ENCODE results near the gene ALKBH6. TPM values are rescaled to one million over a fixed set of nuclear protein-coding genes. Genes with fewer than 3 reads are reported as not detected.

ALKBH6 gene
- total and polyA plus RNA-seq, 8 donors = 2.6 to 22.8 (median 6.3) TPM

GRCh38 chr19:36030264-36031148 lies 16.5 kb upstream of the ALKBH6 start:
- FAIRE-seq (no peak), ATAC-seq (peak in 3 of 4 donors; percentile 35 to 66 (median 57)), DNase-seq (no peak)
- WGBS, 2 donors = 78 to 86% methylated on average over 8 of the region's 8 CpGs
- Histone ChIP-seq H3K27me3 (no peaks in the 10 kb centered on the region), H3K4me3 (no peak overlapping the region), H3K9me3 (no peaks in the 10 kb centered on the region), H3K36me3 (no peaks in the 10 kb centered on the region), H3K27ac (no peak overlapping the region), H3K4me1 (no peaks in the 10 kb centered on the region)
- intact Hi-C loops (cut with DNase I) = no loop called here
- TF ChIP-seq CTCF (IDR thresholded peaks at IDR 0.05) = no peak

- no peak overlapping the region for H3K27ac ChIP-seq
- no peaks in the 10 kb centered on the region for H3K36me3 ChIP-seq
- FAIRE-seq = no peak
- no peaks in the 10 kb centered on the region for H3K4me1 ChIP-seq
- no peaks in the 10 kb centered on the region for H3K9me3 ChIP-seq
- no peak for ATAC-seq
- no peak for DNase-seq
- H3K27me3 ChIP-seq = no peaks in the 10 kb centered on the region
- no peak overlapping the region for H3K4me3 ChIP-seq
- TF ChIP-seq CTCF (IDR thresholded peaks at IDR 0.05) = no peak
- 74 to 86% methylated on average over 10 of the region's 10 CpGs for WGBS, 2 donors
- intact Hi-C loops (cut with DNase I) = no loop called here
Measured at GRCh38 chr19:36028313-36029041, 14.5 kb upstream of the ALKBH6 start.

DNA sequence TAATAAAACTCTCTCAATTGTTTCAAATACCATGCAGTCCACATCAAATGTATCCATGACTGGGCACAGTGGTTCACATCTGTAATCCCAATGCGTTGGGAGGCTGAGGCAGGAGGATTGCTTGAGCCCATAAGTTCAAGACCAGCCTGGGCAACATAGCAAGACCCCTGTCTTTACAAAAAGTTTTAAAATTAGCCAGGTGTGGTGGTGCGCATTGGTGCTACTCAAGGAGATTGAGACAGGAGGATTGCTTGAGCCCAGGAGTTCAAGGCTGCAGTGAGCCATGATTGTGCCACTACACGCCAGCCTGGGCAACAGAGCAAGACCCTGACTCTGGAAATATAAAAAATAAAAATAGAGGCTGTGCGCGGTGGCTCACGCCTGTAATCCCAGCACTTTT lies 13.7 kb upstream of the ALKBH6 start:
- Histone ChIP-seq H3K27me3 (no peaks in the 10 kb centered on the region), H3K4me1 (no peaks in the 10 kb centered on the region), H3K9me3 (no peaks in the 10 kb centered on the region), H3K4me3 (no peak overlapping the region), H3K36me3 (no peaks in the 10 kb centered on the region), H3K27ac (no peak overlapping the region)
- 91 to 92% methylated on average over 6 of the region's 6 CpGs for WGBS, 2 donors
- no peak for ATAC-seq
- intact Hi-C loops (cut with DNase I) = no loop called here
- DNase-seq = no peak
- TF ChIP-seq CTCF (IDR thresholded peaks at IDR 0.05) = no peak
- FAIRE-seq = no peak

DNA sequence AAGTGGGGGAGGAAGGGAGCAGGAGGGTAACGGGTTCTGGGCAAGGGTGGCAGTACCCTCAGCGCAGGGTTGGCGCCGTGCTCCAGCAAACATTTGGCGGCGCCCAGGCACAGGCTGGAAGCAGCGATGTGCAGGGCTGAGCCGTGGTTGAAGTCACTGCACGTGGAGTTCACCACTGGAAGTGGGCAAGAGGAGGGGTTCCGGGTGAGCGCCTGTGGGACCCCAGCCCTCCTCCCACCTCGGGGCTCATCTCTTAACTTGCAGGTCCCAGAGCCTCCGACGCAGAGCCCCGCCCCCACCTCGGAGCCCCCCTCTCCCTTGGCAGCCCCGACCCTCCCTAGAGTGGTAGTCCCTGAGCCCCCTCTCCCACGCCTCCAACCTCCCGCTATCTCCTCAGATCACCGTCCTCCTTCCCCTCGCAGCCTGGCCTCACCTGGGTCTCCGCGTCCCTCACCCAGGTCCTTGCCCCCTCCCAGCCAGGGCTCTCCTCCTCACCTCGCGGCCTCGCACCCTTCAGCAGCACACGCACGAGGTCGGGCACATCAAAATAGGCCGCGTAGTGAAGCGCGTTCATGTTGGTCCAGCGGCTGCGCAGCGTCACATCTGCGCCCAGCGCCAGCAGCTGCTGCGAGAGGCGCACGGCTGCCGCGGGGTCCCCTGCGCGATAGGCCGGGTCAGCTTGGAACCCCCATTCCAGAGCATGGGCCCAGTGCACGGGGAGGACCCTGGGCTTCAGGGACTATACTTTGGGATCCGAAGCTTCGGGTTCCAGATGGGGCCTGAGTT lies 12.3 kb upstream of the ALKBH6 start:
- no peak for DNase-seq
- Histone ChIP-seq H3K9me3 (no peaks in the 10 kb centered on the region), H3K4me1 (no peaks in the 10 kb centered on the region), H3K36me3 (no peaks in the 10 kb centered on the region), H3K4me3 (no peak overlapping the region), H3K27ac (no peak overlapping the region), H3K27me3 (no peaks in the 10 kb centered on the region)
- no peak for TF ChIP-seq CTCF (IDR thresholded peaks at IDR 0.05)
- intact Hi-C loops (cut with DNase I) = no loop called here
- no peak for ATAC-seq
- no peak for FAIRE-seq
- WGBS, 2 donors = 92 to 94% methylated on average over 48 to 49 of the region's 49 CpGs
